HG03378 (cell line): ENCODE data around the gene ZNF836.

ENCODE experiments used
- ATAC-seq: cut with Tn5 transposase; IDR thresholded peaks from one replicate; pipeline ENCODE4 v1.9.1; 2021; ENCODE audit warnings: mild to moderate bottlenecking, moderate library complexity; ENCODE audit not compliant: unreplicated experiment

Gene ZNF836

GRCh38 chr19:52188822-52189734, 17.7 kb upstream of the ZNF836 start:
- no peak for ATAC-seq

- no peak for ATAC-seq
These were observed 16.0 kb upstream of the ZNF836 start for GRCh38 chr19:52187407-52187806.

- ATAC-seq = no peak
These were observed 5.2 kb upstream of the ZNF836 start for GRCh38 chr19:52176574-52176973.

GRCh38 chr19:52172347-52172746, 926 bp upstream of the ZNF836 start:
- no peak for ATAC-seq

GRCh38 chr19:52170863-52171320, 529 bp downstream of the ZNF836 start:
- ATAC-seq = no peak

- no peak for ATAC-seq
These were observed 1.1 kb downstream of the ZNF836 start for GRCh38 chr19:52170304-52170703.

- no peak for ATAC-seq
These were observed 15.6 kb downstream of the ZNF836 start for GRCh38 chr19:52155596-52156359.

- no peak for ATAC-seq
These were observed 23.2 kb downstream of the ZNF836 start for GRCh38 chr19:52148256-52148655.

- no peak for ATAC-seq
These were observed 29.3 kb downstream of the ZNF836 start for GRCh38 chr19:52142001-52142595.

- no peak for ATAC-seq
These were observed 30.2 kb downstream of the ZNF836 start for GRCh38 chr19:52141203-52141602.

GRCh38 chr19:52140032-52140710, 31.2 kb downstream of the ZNF836 start:
- ATAC-seq = peak; percentile 60

GRCh38 chr19:52139252-52140031, 32.0 kb downstream of the ZNF836 start, which contains the start of gene ZNF616:
Gene ZNF616, minus strand, starts transcription at chr19:52139938. Its CDS starts 9,426 bp downstream, at chr19:52130512.
- peak; percentile 55 for ATAC-seq

- no peak for ATAC-seq
These were observed 32.5 kb downstream of the ZNF836 start for GRCh38 chr19:52138983-52139251.

- no peak for ATAC-seq
These were observed 33.0 kb downstream of the ZNF836 start for GRCh38 chr19:52138278-52138982.

- ATAC-seq = no peak
These were observed 51.1 kb downstream of the ZNF836 start for GRCh38 chr19:52120286-52120685.

- no peak for ATAC-seq
These were observed 55.8 kb downstream of the ZNF836 start for GRCh38 chr19:52115526-52116053.

- ATAC-seq = no peak
These were observed 56.7 kb downstream of the ZNF836 start for GRCh38 chr19:52114691-52115090.

- no peak for ATAC-seq
These were observed 58.8 kb downstream of the ZNF836 start for GRCh38 chr19:52112624-52113023.

- no peak for ATAC-seq
These were observed 60.6 kb downstream of the ZNF836 start for GRCh38 chr19:52110780-52111179.
